ENCODE data around the gene PLXDC2.

Gene PLXDC2

GRCh38 chr10:19862811-19863515 is 46.7 kb downstream of the PLXDC2 start:
- no peak for DNase-seq

GRCh38 chr10:19865676-19866075 is 49.4 kb downstream of the PLXDC2 start:
- DNase-seq, result no peak

GRCh38 chr10:19869370-19869769 is 53.1 kb downstream of the PLXDC2 start:
- no peak for DNase-seq

GRCh38 chr10:19872504-19873271 is 56.5 kb downstream of the PLXDC2 start:
- no peak for DNase-seq

- DNase-seq, result no peak
Measured at GRCh38 chr10:19874190-19874589, 58.0 kb downstream of the PLXDC2 start.

GRCh38 chr10:19874791-19875190 is 58.6 kb downstream of the PLXDC2 start:
- no peak for DNase-seq

- no peak for DNase-seq
Measured at GRCh38 chr10:19876570-19876969, 60.3 kb downstream of the PLXDC2 start.

GRCh38 chr10:19877466-19878255 is 61.4 kb downstream of the PLXDC2 start:
- no peak for DNase-seq

GRCh38 chr10:19882621-19883020 is 66.4 kb downstream of the PLXDC2 start:
- no peak for DNase-seq

- DNase-seq, result no peak
Measured at GRCh38 chr10:19888061-19888660, 71.9 kb downstream of the PLXDC2 start.

GRCh38 chr10:19889256-19889655 is 73.0 kb downstream of the PLXDC2 start:
- DNase-seq, result no peak

- no peak for DNase-seq
Measured at GRCh38 chr10:19891429-19891828, 75.2 kb downstream of the PLXDC2 start.

- DNase-seq, result no peak
Measured at GRCh38 chr10:19892270-19892669, 76.0 kb downstream of the PLXDC2 start.

- no peak for DNase-seq
Measured at GRCh38 chr10:19892677-19893076, 76.4 kb downstream of the PLXDC2 start.

- DNase-seq, result no peak
Measured at GRCh38 chr10:19895500-19895899, 79.3 kb downstream of the PLXDC2 start.

GRCh38 chr10:19902456-19902855 is 86.2 kb downstream of the PLXDC2 start:
- DNase-seq, result no peak

GRCh38 chr10:19904202-19904661 is 88.0 kb downstream of the PLXDC2 start:
- DNase-seq, result no peak

- no peak for DNase-seq
Measured at GRCh38 chr10:19906108-19906791, 90.0 kb downstream of the PLXDC2 start.

- no peak for DNase-seq
Measured at GRCh38 chr10:19908991-19909696, 92.9 kb downstream of the PLXDC2 start.

GRCh38 chr10:19911886-19912285 is 95.7 kb downstream of the PLXDC2 start:
- no peak for DNase-seq

GRCh38 chr10:19913987-19914386 is 97.8 kb downstream of the PLXDC2 start:
- DNase-seq, result no peak

GRCh38 chr10:19915125-19915524 is 98.9 kb downstream of the PLXDC2 start:
- no peak for DNase-seq

All from NCI-H2171 (cell line).